Measurements from ENCODE around the gene ZNF577. TPM values are rescaled to one million over a fixed set of nuclear protein-coding genes. Genes with fewer than 3 reads are reported as not detected.
"Not testable (repeated sequence)": the region's sequence is repeated elsewhere in the genome, so short reads cannot be mapped to it uniquely, and the experiment has no call there.

ZNF577 gene
- total RNA-seq, 4 donors from 2014 or later: 2.0 to 8.4 (median 4.5) TPM

DNA sequence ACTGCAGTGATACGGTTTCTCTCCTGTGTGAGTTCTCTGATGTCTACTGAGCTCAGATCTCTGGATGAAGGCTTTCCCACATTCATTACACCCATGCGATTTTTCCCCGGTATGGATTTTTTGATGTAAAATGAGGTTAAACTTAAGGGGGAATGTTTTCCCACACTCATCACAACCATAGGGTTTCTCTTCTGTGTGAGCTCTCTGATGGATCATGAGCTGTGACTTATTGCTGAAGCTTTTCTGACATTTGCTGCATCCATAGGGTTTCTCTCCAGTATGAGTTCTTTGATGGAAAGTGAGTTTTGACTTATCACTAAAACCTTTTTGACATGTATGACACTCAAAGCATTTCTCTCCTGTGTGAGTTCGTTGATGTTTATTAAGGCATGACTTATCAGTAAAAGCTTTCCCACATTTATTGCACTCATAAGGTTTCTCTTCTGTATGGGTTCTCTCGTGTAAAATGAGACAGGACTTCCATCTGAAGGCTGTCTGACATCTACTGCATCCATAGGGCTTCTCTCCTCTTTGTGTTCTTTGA, 27.6 kb upstream of the ZNF577 start:
- H3K9me3 ChIP-seq: peaks cover 0 to 37% (median 14%) of the 10 kb centered on the region in 3 donors
- H3K27ac ChIP-seq: no peak overlapping the region
- in situ Hi-C loops (cut with MboI; ENCODE audit: low sequenced_read_pairs in 4 of 4) (no loop called here), intact Hi-C loops (cut with DNase I; ENCODE audit: low total_unique reads) (no loop called here)
- H3K27me3 ChIP-seq: peaks cover 0 to 2% (median 0%) of the 10 kb centered on the region in 3 donors
- H3K4me3 ChIP-seq: no peak overlapping the region
- no peaks in the 10 kb centered on the region for H3K36me3 ChIP-seq
- no peaks in the 10 kb centered on the region for H3K4me1 ChIP-seq
- DNase-seq: no peak
- TF ChIP-seq, protein P1, sequence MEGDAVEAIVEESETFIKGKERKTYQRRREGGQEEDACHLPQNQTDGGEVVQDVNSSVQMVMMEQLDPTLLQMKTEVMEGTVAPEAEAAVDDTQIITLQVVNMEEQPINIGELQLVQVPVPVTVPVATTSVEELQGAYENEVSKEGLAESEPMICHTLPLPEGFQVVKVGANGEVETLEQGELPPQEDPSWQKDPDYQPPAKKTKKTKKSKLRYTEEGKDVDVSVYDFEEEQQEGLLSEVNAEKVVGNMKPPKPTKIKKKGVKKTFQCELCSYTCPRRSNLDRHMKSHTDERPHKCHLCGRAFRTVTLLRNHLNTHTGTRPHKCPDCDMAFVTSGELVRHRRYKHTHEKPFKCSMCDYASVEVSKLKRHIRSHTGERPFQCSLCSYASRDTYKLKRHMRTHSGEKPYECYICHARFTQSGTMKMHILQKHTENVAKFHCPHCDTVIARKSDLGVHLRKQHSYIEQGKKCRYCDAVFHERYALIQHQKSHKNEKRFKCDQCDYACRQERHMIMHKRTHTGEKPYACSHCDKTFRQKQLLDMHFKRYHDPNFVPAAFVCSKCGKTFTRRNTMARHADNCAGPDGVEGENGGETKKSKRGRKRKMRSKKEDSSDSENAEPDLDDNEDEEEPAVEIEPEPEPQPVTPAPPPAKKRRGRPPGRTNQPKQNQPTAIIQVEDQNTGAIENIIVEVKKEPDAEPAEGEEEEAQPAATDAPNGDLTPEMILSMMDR (IDR thresholded peaks at IDR 0.05 in 4 of 5, conservative IDR thresholded peaks at IDR 0.05 in 1 of 5): no peak
- TF ChIP-seq POLR2A (IDR thresholded peaks at IDR 0.05): no peak
- ATAC-seq: no peak

DNA sequence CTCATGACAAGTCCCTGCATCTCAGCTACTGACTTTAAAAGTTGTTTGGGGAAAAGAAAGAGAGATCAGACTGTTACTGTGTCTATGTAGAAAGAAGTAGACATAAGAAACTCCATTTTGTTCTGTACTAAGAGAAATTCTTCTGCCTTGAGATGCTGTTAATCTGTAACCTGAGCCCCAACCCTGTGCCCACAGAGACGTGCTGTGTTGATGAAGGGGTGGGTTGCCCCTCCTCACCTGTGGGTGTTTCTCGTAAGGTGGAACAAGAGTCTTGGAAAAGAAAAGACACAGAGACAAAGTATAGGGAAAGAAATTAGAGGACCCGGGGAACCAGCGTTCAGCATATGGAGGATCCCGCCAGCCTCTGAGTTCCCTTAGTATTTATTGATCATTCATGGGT, 20.2 kb upstream of the ZNF577 start:
- H3K27me3 ChIP-seq; in situ Hi-C loops (cut with MboI; ENCODE audit: low sequenced_read_pairs in 4 of 4); H3K27ac ChIP-seq; DNase-seq; H3K36me3 ChIP-seq; ATAC-seq; H3K4me3 ChIP-seq: not testable (repeated sequence)
- intact Hi-C loops (cut with DNase I; ENCODE audit: low total_unique reads): loop anchor here (5.0 to 10.0 kb wide), 2 partner anchors 139 to 333 kb away; partner anchors contain the start of genes ZNF175 and ZNF432
- peaks cover 0 to 13% (median 0%) of the 10 kb centered on the region in 3 donors for H3K9me3 ChIP-seq
- H3K4me1 ChIP-seq: peaks cover 10 to 11% of the 10 kb centered on the region in 2 donors

DNA sequence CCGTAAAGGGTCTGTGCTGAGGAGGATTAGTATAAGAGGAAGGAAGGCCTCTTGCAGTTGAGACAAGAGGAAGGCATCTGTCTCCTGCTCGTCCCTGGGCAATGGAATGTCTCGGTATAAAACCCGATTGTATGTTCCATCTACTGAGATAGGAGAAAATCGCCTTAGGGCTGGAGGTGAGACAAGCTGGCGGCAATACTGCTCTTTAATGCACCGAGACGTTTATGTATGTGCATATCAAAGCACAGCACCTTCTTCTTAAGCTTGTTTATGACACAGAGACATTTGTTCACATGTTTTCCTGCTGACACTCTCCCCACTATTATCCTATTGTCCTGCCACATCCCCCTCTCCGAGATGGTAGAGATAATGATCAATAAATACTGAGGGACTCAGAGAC, 18.4 kb upstream of the ZNF577 start:
- H3K27me3 ChIP-seq; DNase-seq; H3K27ac ChIP-seq; in situ Hi-C loops (cut with MboI; ENCODE audit: low sequenced_read_pairs in 4 of 4); H3K4me3 ChIP-seq; ATAC-seq: not testable (repeated sequence)
- H3K36me3 ChIP-seq: peaks cover 0 to 19% of the 10 kb centered on the region in 2 donors
- intact Hi-C loops (cut with DNase I; ENCODE audit: low total_unique reads): loop anchor here (5.0 to 10.0 kb wide), 2 partner anchors 141 to 331 kb away; partner anchors contain the start of genes ZNF175 and ZNF432
- H3K4me1 ChIP-seq: peaks cover 10 to 15% of the 10 kb centered on the region in 2 donors
- H3K9me3 ChIP-seq: peaks cover 0 to 18% (median 0%) of the 10 kb centered on the region in 3 donors

DNA sequence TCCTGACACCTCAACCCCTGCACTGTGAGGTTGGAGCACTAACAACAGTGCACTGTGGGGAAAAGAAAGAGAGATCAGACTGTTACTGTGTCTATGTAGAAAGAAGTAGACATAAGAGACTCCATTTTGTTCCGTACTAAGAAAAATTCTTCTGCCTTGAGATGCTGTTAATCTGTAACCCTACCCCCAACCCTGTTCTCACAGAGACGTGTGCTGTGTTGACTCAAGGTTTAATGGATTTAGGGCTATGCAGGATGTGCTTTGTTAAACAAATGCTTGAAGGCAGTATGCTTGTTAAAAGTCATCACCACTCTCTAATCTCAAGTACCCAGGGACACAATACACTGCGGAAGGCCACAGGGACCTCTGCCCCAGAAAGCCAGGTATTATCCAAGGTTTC, 17.9 kb upstream of the ZNF577 start:
- not testable (repeated sequence) for H3K27ac ChIP-seq
- peaks cover 0 to 20% (median 0%) of the 10 kb centered on the region in 3 donors for H3K9me3 ChIP-seq

GRCh38 chr19:51905206-51905605, 17.5 kb upstream of the ZNF577 start:
- DNase-seq: no peak
- peak overlapping the region in 2 of 4 donors; percentile 80 to 87 for H3K27ac ChIP-seq

More for the DNA sequence above, 17.9 kb upstream of the ZNF577 start:
- intact Hi-C loops (cut with DNase I; ENCODE audit: low total_unique reads): loop anchor here (1.0 to 10.0 kb wide), 3 partner anchors 22 to 331 kb away; partner anchors contain the start of genes ZNF175, ZNF432 and ZNF613
- Histone ChIP-seq H3K36me3 (peaks cover 0 to 24% of the 10 kb centered on the region in 2 donors), H3K4me1 (peaks cover 10 to 15% of the 10 kb centered on the region in 2 donors), H3K4me3 (peak overlapping the region in 1 of 4 donors; percentile 75)
- in situ Hi-C loops (cut with MboI; ENCODE audit: low sequenced_read_pairs in 4 of 4); DNase-seq; H3K27me3 ChIP-seq; ATAC-seq: not testable (repeated sequence)

More at GRCh38 chr19:51905206-51905605, 17.5 kb upstream of the ZNF577 start:
- peaks cover 10 to 15% of the 10 kb centered on the region in 2 donors for H3K4me1 ChIP-seq
- in situ Hi-C loops (cut with MboI; ENCODE audit: low sequenced_read_pairs in 4 of 4) (no loop called here), intact Hi-C loops (cut with DNase I; ENCODE audit: low total_unique reads) (loop anchor here (1.0 to 10.0 kb wide), 3 partner anchors 22 to 330 kb away; partner anchors contain the start of genes ZNF175, ZNF432 and ZNF613)
- peak overlapping the region; percentile 71 to 86 (median 78) for H3K4me3 ChIP-seq
- peaks cover 0 to 28% of the 10 kb centered on the region in 2 donors for H3K36me3 ChIP-seq
- peaks cover 0 to 23% (median 3%) of the 10 kb centered on the region in 3 donors for H3K9me3 ChIP-seq
- peak in 1 of 2 donors; percentile 5 for ATAC-seq
- peaks cover 0 to 9% (median 5%) of the 10 kb centered on the region in 3 donors for H3K27me3 ChIP-seq
- TF ChIP-seq POLR2A (IDR thresholded peaks at IDR 0.05): no peak
- TF ChIP-seq, protein P1 (IDR thresholded peaks at IDR 0.05 in 4 of 5, conservative IDR thresholded peaks at IDR 0.05 in 1 of 5): no peak
